GM23248 (cell line): ENCODE data around the gene TCF25. TPM values are rescaled to one million over a fixed set of nuclear protein-coding genes. Genes with fewer than 3 reads are reported as not detected.

Experiments
- DNase-seq: peaks from one replicate; pipeline ENCODE4 v3.0.0-alpha.2; 2015
- H2AFZ ChIP-seq: fragments of 200-600 bp; sonication (generic); 2 replicates; pipeline ENCODE4 v1.6.1; 2016; ENCODE audit warnings: antibody characterized with exemption
- H3F3A ChIP-seq: fragments of 200-600 bp; sonication (generic); 2 replicates; pipeline ENCODE4 v1.6.1; 2016; ENCODE audit warnings: mild to moderate bottlenecking, antibody characterized with exemption, mixed run types; ENCODE audit not compliant: insufficient read depth
- H3K27ac ChIP-seq: fragments of 200-600 bp; sonication (generic); 2 replicates; pipeline ENCODE4 v1.5.1; 2016; ENCODE audit warnings: mild to moderate bottlenecking
- H3K27me3 ChIP-seq: fragments of 200-600 bp; sonication (generic); replicated peaks from 2 replicates; pipeline ENCODE4 v1.6.1; 2016; ENCODE audit warnings: mild to moderate bottlenecking; ENCODE audit not compliant: insufficient read depth
- H3K36me3 ChIP-seq: fragments of 200-600 bp; sonication (generic); 2 replicates; pipeline ENCODE4 v1.6.1; 2016; ENCODE audit warnings: low read depth, mild to moderate bottlenecking
- H3K4me1 ChIP-seq: fragments of 200-600 bp; sonication (generic); 2 replicates; pipeline ENCODE4 v1.6.1; 2016; ENCODE audit warnings: mild to moderate bottlenecking; ENCODE audit not compliant: insufficient read depth
- H3K4me2 ChIP-seq: fragments of 200-600 bp; sonication (generic); one replicate; pipeline ENCODE4 v1.6.1; 2016; ENCODE audit warnings: mild to moderate bottlenecking; ENCODE audit not compliant: unreplicated experiment
- H3K4me3 ChIP-seq: fragments of 200-600 bp; sonication (generic); 2 replicates; pipeline ENCODE4 v1.5.1; 2016; ENCODE audit warnings: mild to moderate bottlenecking
- H3K79me2 ChIP-seq: fragments of 200-600 bp; sonication (generic); 2 replicates; pipeline ENCODE4 v1.6.1; 2016; ENCODE audit warnings: mild to moderate bottlenecking; ENCODE audit not compliant: insufficient read depth
- H3K9ac ChIP-seq: fragments of 200-600 bp; sonication (generic); 2 replicates; pipeline ENCODE4 v1.6.1; 2016; ENCODE audit warnings: mild to moderate bottlenecking
- H3K9me2 ChIP-seq: fragments of 200-600 bp; sonication (generic); 2 replicates; pipeline ENCODE4 v1.6.1; 2016; ENCODE audit warnings: mixed run types, mild to moderate bottlenecking, moderate library complexity; ENCODE audit not compliant: insufficient read depth
- H3K9me3 ChIP-seq: fragments of 200-600 bp; sonication (generic); one replicate; pipeline ENCODE4 v1.6.1; 2017; ENCODE audit warnings: low read depth
- H4K20me1 ChIP-seq: fragments of 200-600 bp; sonication (generic); 2 replicates; pipeline ENCODE4 v1.6.0; 2016; ENCODE audit not compliant: insufficient read depth
- EZH2 ChIP-seq: fragments of 200-600 bp; sonication (generic); IDR thresholded peaks from 2 replicates; pipeline ENCODE4 v1.6.1; 2018; ENCODE audit warnings: antibody characterized with exemption, mild to moderate bottlenecking; ENCODE audit not compliant: insufficient read depth, poor library complexity, severe bottlenecking
- EZH2phosphoT487 ChIP-seq: fragments of 200-600 bp; sonication (generic); IDR thresholded peaks from 2 replicates; pipeline ENCODE4 v1.6.1; 2018; ENCODE audit warnings: antibody characterized with exemption, moderate library complexity, mild to moderate bottlenecking, low read depth; ENCODE audit not compliant: insufficient read depth
- WGBS, 2 experiments: methylation state at CpG; one replicate each; pipeline ENCODE4 v1.1.6; 2015 to 2017; ENCODE audit warnings: low lambda C conversion rate in 2 of 2, low coverage in 1 of 2; ENCODE audit errors: missing lambda C conversion rate in 2 of 2; 5-methylcytosine and 5-hydroxymethylcytosine counted together
- in situ Hi-C: fragments of 300-500 bp; cut with MboI; formaldehyde crosslinking; loops from 2 replicates; pipeline ENCODE4 v1.15.0; 2020
- polyA plus RNA-seq: library from polyadenylated mRNA; unstranded; fragments of >200 nt; fragmentation: Nextera tagmentation; extraction: Ambion mirVana; gene quantifications from 2 replicates; pipeline ENCODE4 v1.2.1, GENCODE V29; 2016
- total RNA-seq: library from RNA; depleted of rRNA; stranded (reverse); fragments of >200 nt; shearing (Covaris generic); gene quantifications from 2 replicates; pipeline ENCODE4 v1.2.3, GENCODE V29; 2014

TCF25 gene
- total and polyA plus RNA-seq, 2 experiments from 2014 or later: 143 to 162 TPM

DNA sequence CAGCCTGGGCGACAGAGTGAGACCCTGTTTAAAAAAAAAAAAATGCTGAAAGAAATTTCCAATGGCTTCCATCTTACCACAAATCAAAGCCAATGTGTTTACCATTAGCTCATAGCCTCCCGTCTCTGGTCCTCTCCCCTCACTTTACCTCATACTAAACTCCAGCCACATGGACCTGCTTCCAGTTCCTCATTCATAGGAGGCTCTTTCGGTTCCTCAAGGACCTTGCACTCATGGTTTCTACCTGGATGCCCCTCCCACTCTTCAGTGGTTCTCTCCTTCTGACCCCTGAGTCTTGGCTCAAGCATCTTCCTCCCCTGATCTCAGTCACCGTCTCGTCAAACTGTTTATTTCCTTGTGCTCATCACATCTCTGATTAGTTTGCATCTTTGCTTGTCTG, 71.4 kb downstream of the TCF25 start:
- no peaks in the 10 kb centered on the region for H3F3A ChIP-seq
- peaks cover 4% of the 10 kb centered on the region; the same call in 1 of the 2 replicates for H3K4me1 ChIP-seq
- H3K4me2 ChIP-seq: no peak overlapping the region
- no peak overlapping the region for H3K4me3 ChIP-seq
- H2AFZ ChIP-seq: no peak overlapping the region
- H3K9me3 ChIP-seq: no peaks in the 10 kb centered on the region
- no peaks in the 10 kb centered on the region for H3K36me3 ChIP-seq
- no peak overlapping the region for H3K27ac ChIP-seq
- TF ChIP-seq EZH2 (no peak), EZH2phosphoT487 (no peak)
- H3K9me2 ChIP-seq: no peaks in the 10 kb centered on the region
- no peaks in the 10 kb centered on the region for H3K27me3 ChIP-seq
- DNase-seq: no peak
- peaks cover 7% of the 10 kb centered on the region; the same call in 1 of the 2 replicates for H3K79me2 ChIP-seq
- no peak overlapping the region for H3K9ac ChIP-seq
- in situ Hi-C loops: no loop called here
- no peaks in the 10 kb centered on the region for H4K20me1 ChIP-seq
- WGBS, 2 experiments: 39 to 43% methylated on average over 5 of the region's 5 CpGs

DNA sequence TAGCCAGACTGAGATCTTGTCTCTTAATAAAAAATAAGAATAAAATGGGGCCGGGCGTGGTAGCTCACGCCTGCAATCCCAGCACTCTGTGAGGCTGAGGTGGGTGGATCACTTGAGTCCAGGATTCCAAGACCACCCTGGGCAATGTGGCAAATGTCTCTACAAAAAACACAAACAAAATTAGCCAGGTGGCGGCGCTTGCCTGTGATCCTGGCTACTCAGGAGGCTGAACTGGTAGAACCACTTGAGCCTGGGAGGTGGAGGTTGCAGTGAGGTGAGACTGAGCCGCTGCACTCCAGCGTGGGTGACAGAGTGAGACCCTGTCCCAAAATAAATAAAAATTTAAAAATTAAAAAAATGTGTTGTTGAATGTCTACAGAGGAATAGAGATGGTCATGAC, 72.3 kb downstream of the TCF25 start:
- 35 to 41% methylated on average over 7 of the region's 7 CpGs for WGBS, 2 experiments
- Histone ChIP-seq H4K20me1 (no peaks in the 10 kb centered on the region), H3K27me3 (no peaks in the 10 kb centered on the region), H3K27ac (no peak overlapping the region), H3K9ac (no peak overlapping the region), H3F3A (no peaks in the 10 kb centered on the region), H3K4me3 (no peak overlapping the region), H3K4me1 (peaks cover 4% of the 10 kb centered on the region; the same call in 1 of the 2 replicates), H3K4me2 (no peak overlapping the region), H3K9me2 (no peaks in the 10 kb centered on the region), H3K9me3 (no peaks in the 10 kb centered on the region), H3K36me3 (no peaks in the 10 kb centered on the region), H3K79me2 (peaks cover 14% of the 10 kb centered on the region; the same call in 1 of the 2 replicates), H2AFZ (no peak overlapping the region)
- no peak for DNase-seq
- no peak for TF ChIP-seq EZH2
- in situ Hi-C loops: no loop called here

DNA sequence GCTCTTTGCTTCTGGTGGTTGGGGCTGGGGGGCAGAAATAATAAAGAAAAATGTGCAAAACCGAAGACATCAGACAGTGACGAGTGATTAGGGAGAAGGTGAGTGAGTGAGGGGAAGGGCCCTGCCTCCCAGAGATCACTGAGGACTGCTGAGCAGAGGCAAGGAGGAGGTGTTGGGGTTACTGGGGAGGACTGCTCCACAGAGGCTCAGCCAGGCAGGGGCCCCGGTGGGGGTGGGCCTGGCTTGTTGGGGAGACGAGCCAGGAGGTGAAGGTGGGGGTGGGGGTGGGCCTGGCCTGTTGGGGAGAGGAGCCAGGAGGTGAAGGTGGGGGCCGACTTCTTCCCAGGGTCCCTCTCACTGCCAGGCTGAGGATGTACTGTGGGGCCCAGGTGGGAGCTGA, 73.1 kb downstream of the TCF25 start:
- Histone ChIP-seq H3K9me2 (no peaks in the 10 kb centered on the region), H3K79me2 (peaks cover 14% of the 10 kb centered on the region; the same call in 1 of the 2 replicates), H3K9ac (no peak overlapping the region), H3F3A (no peaks in the 10 kb centered on the region), H3K36me3 (no peaks in the 10 kb centered on the region), H3K4me2 (no peak overlapping the region), H3K27me3 (no peaks in the 10 kb centered on the region), H2AFZ (no peak overlapping the region), H4K20me1 (no peaks in the 10 kb centered on the region), H3K4me3 (no peak overlapping the region), H3K9me3 (no peaks in the 10 kb centered on the region), H3K4me1 (peaks cover 4% of the 10 kb centered on the region; the same call in 1 of the 2 replicates), H3K27ac (no peak overlapping the region)
- in situ Hi-C loops: no loop called here
- 79 to 85% methylated on average over 5 of the region's 5 CpGs for WGBS, 2 experiments
- DNase-seq: no peak
- TF ChIP-seq EZH2 (no peak), EZH2phosphoT487 (no peak)

DNA sequence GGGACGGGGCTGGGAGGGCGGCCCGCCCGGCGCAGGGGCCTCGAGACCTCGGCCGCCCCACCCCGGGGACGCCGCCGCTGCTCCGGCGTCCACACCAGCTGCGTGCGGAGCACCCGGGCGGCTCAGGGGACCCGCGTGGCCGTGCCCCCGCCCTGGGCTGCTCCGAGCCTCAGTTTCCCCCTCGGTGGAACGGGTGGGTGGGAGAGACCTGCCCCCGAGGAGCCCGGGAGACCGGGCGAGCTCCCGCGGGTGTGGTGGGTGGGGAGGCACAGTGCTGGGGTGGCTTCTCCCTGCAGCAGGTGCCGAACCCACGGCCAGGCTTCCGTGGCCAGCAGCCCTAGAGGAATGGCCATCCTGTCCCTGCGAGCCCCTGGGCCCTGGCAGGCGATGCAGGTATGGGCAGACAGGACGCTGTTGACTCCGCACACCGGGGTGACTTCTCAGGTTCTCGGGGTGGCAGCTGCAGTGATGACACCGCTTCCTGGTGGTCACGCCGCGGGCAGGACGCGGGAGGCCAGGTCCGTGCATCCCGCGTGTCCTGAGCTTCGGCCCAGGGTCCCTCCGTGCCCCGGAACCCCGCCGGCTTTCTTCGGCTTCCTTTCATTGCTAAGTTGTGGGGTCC, 75.8 kb downstream of the TCF25 start:
- H3K4me2 ChIP-seq: peak overlapping the region; percentile 65
- H3K4me3 ChIP-seq: peak overlapping the region; percentile 77
- peaks cover 14% of the 10 kb centered on the region; the same call in 1 of the 2 replicates for H3K79me2 ChIP-seq
- 25 to 42% methylated on average over 24 to 41 of the region's 55 CpGs for WGBS, 2 experiments
- H3K9me2 ChIP-seq: no peaks in the 10 kb centered on the region
- no peak overlapping the region for H3K27ac ChIP-seq
- H3K36me3 ChIP-seq: no peaks in the 10 kb centered on the region
- peak; percentile 30 for DNase-seq
- H2AFZ ChIP-seq: 0 out of 2 replicates have a peak overlapping the region, but pooled peaks have one; percentile 47
- in situ Hi-C loops: no loop called here
- no peaks in the 10 kb centered on the region for H3F3A ChIP-seq
- no peaks in the 10 kb centered on the region for H3K9me3 ChIP-seq
- peaks cover 4% of the 10 kb centered on the region; the same call in 1 of the 2 replicates for H3K4me1 ChIP-seq
- H3K27me3 ChIP-seq: no peaks in the 10 kb centered on the region
- no peak for TF ChIP-seq EZH2
- no peak for TF ChIP-seq EZH2phosphoT487
- peak overlapping the region; percentile 66; the same call in 1 of the 2 replicates for H3K9ac ChIP-seq
- no peaks in the 10 kb centered on the region for H4K20me1 ChIP-seq
